ENCODE results near the gene GPR137B. TPM values are rescaled to one million over a fixed set of nuclear protein-coding genes. Genes with fewer than 3 reads are reported as not detected.

Gene GPR137B
- total and polyA plus RNA-seq, 9 of the 15 experiments (the other 6 are each of a cell fraction or from before 2014, with no cell fraction given), result 0.04 to 1.0 (median 0.62) TPM

DNA sequence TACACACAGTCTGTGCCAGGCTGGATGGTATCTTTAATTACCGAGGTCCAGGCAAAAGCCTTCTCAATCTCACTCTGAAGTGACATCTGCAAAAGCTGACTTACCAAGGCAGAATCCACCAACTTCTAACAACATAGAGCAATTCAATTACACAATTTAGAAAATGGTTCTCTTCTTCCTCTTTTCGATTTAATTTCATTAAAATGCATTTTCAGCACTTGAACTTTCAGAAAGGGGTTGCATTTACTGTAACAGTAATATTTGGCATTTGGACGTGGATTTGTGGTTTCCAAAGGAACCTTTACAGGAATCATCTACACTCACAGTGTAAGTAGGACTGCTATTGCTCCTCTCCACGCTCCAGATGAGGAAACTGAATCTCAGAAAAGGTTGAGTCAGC, 86.1 kb downstream of the GPR137B start:
- Histone ChIP-seq H3K4me2 (ENCODE audit: insufficient read depth, low read length) (no peak overlapping the region), H3K9me1 (ENCODE audit: control insufficient read depth, insufficient read depth, low read length) (no peaks in the 10 kb centered on the region), H2AFZ (ENCODE audit: low read depth, low read length) (no peak overlapping the region), H3K4me3 (no peak overlapping the region), H3K27me3 (ENCODE audit: control insufficient read depth in 2 of 2, insufficient read depth in 2 of 2, low read length in 2 of 2) (no peaks in the 10 kb centered on the region), H4K20me1 (replicated peaks; ENCODE audit: control insufficient read depth, insufficient read depth, low read length) (no peaks in the 10 kb centered on the region), H3K79me2 (ENCODE audit: control insufficient read depth, insufficient read depth, low read length) (no peaks in the 10 kb centered on the region), H3K4me1 (replicated peaks in 1 of 2; ENCODE audit: control insufficient read depth in 2 of 2, insufficient read depth in 2 of 2, low read length in 2 of 2) (no peaks in the 10 kb centered on the region), H3K36me3 (ENCODE audit: control insufficient read depth, insufficient read depth, low read length) (no peaks in the 10 kb centered on the region), H3K9me3 (replicated peaks; ENCODE audit: control insufficient read depth, insufficient read depth, low read depth, low read length) (no peaks in the 10 kb centered on the region), H3K27ac (ENCODE audit: extremely low read depth, low read depth, low read length) (no peak overlapping the region), H3K9ac (ENCODE audit: insufficient read depth in 1 of 2, low read depth in 2 of 2, low read length in 2 of 2) (no peak overlapping the region)
- no peak for DNase-seq (ENCODE audit: extremely low read depth in 1 of 4, low spot score in 3 of 4)
- intact Hi-C loops (cut with micrococcal nuclease) (no loop called here), in situ Hi-C loops (cut with MboI) (no loop called here)
- no TSS peak for BruUV-seq (replicated peaks)
- 31% methylated on average over 4 of the region's 4 CpGs for WGBS (ENCODE audit: insufficient coverage, low coverage, missing lambda C conversion rate)
- CTCF ChIA-PET (ENCODE audit: low intra/inter-chr PET ratio), result no interaction called here
- FAIRE-seq, result no peak
- POLR2A ChIA-PET, result interaction anchor here (1.1 kb wide), 1 partner anchor 9 kb away, joined by 3 read pairs; no protein-coding TSS in a partner anchor
- no peak for ATAC-seq
- TF ChIP-seq, protein P1, sequence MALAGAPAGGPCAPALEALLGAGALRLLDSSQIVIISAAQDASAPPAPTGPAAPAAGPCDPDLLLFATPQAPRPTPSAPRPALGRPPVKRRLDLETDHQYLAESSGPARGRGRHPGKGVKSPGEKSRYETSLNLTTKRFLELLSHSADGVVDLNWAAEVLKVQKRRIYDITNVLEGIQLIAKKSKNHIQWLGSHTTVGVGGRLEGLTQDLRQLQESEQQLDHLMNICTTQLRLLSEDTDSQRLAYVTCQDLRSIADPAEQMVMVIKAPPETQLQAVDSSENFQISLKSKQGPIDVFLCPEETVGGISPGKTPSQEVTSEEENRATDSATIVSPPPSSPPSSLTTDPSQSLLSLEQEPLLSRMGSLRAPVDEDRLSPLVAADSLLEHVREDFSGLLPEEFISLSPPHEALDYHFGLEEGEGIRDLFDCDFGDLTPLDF (CRISPR knock-in tag; IDR thresholded peaks at IDR 0.05), result no peak
- TF ChIP-seq KDM2B (CRISPR knock-in tag; IDR thresholded peaks at IDR 0.05), result no peak
- TF ChIP-seq ZNF184 (CRISPR knock-in tag; IDR thresholded peaks at IDR 0.05), result no peak
- TF ChIP-seq PYGO2 (tag; IDR thresholded peaks at IDR 0.05), result no peak
- no peak for TF ChIP-seq CTCF (IDR thresholded peaks at IDR 0.05 in 2 of 3, conservative IDR thresholded peaks at IDR 0.05 in 1 of 3; ENCODE audit: insufficient read depth in 2 of 3, low read depth in 1 of 3, low read length in 3 of 3)
- TF ChIP-seq SIN3A (IDR thresholded peaks at IDR 0.05; ENCODE audit: borderline replicate concordance in 2 of 2, control insufficient read depth in 1 of 2, low read depth in 2 of 2, low read length in 2 of 2), result no peak
- TF ChIP-seq, protein P2, sequence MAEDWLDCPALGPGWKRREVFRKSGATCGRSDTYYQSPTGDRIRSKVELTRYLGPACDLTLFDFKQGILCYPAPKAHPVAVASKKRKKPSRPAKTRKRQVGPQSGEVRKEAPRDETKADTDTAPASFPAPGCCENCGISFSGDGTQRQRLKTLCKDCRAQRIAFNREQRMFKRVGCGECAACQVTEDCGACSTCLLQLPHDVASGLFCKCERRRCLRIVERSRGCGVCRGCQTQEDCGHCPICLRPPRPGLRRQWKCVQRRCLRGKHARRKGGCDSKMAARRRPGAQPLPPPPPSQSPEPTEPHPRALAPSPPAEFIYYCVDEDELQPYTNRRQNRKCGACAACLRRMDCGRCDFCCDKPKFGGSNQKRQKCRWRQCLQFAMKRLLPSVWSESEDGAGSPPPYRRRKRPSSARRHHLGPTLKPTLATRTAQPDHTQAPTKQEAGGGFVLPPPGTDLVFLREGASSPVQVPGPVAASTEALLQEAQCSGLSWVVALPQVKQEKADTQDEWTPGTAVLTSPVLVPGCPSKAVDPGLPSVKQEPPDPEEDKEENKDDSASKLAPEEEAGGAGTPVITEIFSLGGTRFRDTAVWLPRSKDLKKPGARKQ (CRISPR knock-in tag; IDR thresholded peaks at IDR 0.05), result no peak
- TF ChIP-seq KHSRP (IDR thresholded peaks at IDR 0.05), result no peak
- no peak for TF ChIP-seq MXI1 (IDR thresholded peaks at IDR 0.05; ENCODE audit: low read depth, low read length)
- TF ChIP-seq, protein P3, sequence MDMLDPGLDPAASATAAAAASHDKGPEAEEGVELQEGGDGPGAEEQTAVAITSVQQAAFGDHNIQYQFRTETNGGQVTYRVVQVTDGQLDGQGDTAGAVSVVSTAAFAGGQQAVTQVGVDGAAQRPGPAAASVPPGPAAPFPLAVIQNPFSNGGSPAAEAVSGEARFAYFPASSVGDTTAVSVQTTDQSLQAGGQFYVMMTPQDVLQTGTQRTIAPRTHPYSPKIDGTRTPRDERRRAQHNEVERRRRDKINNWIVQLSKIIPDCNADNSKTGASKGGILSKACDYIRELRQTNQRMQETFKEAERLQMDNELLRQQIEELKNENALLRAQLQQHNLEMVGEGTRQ (CRISPR knock-in tag; IDR thresholded peaks at IDR 0.05), result no peak
- no peak for TF ChIP-seq HMGXB4 (CRISPR knock-in tag; IDR thresholded peaks at IDR 0.05)
- no peak for TF ChIP-seq CXXC5 (CRISPR knock-in tag; IDR thresholded peaks at IDR 0.05)
- no peak for TF ChIP-seq PRPF4 (IDR thresholded peaks at IDR 0.05; ENCODE audit: insufficient read depth, low read depth, low read length, poor library complexity, severe bottlenecking)
- no peak for TF ChIP-seq ZNF436 (CRISPR knock-in tag; IDR thresholded peaks at IDR 0.05)
- no peak for TF ChIP-seq GATAD2B (IDR thresholded peaks at IDR 0.05; ENCODE audit: borderline replicate concordance)
- TF ChIP-seq HDAC2 (IDR thresholded peaks at IDR 0.05), result no peak

Data from K562 (cell line).